OCI-LY1 (cell line): ENCODE results near the gene ABCG2.

Source experiments
- CTCF ChIP-seq: fragments of 200-600 bp; sonication (generic), shearing (Covaris generic); IDR thresholded peaks from 2 replicates; pipeline ENCODE4 v1.5.1; 2017; ENCODE audit warnings: mild to moderate bottlenecking, antibody characterized with exemption, low read length, moderate library complexity, mixed read lengths
- EZH2 ChIP-seq: fragments of 200-600 bp; sonication (generic), shearing (Covaris generic); IDR thresholded peaks from 2 replicates; pipeline ENCODE4 v1.8.0; 2017; ENCODE audit warnings: borderline replicate concordance, mixed run types, mild to moderate bottlenecking, antibody characterized with exemption, low read length, moderate library complexity, mixed read lengths

GRCh38 chr4:88144048-88144447 lies 14.4 kb downstream of the ABCG2 start:
- no peak for TF ChIP-seq EZH2
- no peak for TF ChIP-seq CTCF
